GM12878 (cell line): ENCODE measurements around the gene PLA2G4E. TPM values are rescaled to one million over a fixed set of nuclear protein-coding genes. Genes with fewer than 3 reads are reported as not detected.

Experiments used
- ATAC-seq: fragments of 200-7000 bp; cut with Tn5 transposase; 3 replicates; pipeline ENCODE4 v1.9.1; 2020; ENCODE audit warnings: mild to moderate bottlenecking, moderate library complexity
- BruUV-seq: library from RNA; stranded (reverse); fragments of 400-500 nt; replicated peaks from 2 replicates; lab custom pipeline; 2021; lab: Mats Ljungman, UMichigan
- CTCF ChIA-PET: fragments of 300-600 bp; sonication (Branson Sonifier 250); formaldehyde crosslinking; extraction: SDS; loops from one replicate; lab custom pipeline; 2021; ENCODE audit warnings: inconsistent platforms; lab: Yijun Ruan, JAX
- POLR2A ChIA-PET: fragments of 350-600 bp; formaldehyde crosslinking; extraction: SDS; loops from one replicate; lab custom pipeline; 2021; ENCODE audit warnings: inconsistent platforms; lab: Charles Lee
- RAD21 ChIA-PET: fragments of 300-600 bp; sonication (Branson Sonifier 250); formaldehyde crosslinking; loops from one replicate; lab custom pipeline; 2023; ENCODE audit warnings: antibody characterized with exemption; ENCODE audit not compliant: unreplicated experiment; lab: Charles Lee
- SMC1A ChIA-PET: fragments of 300-600 bp; sonication (Branson Sonifier 250); formaldehyde crosslinking; loops from one replicate; lab custom pipeline; 2023; ENCODE audit not compliant: unreplicated experiment, uncharacterized antibody; lab: Charles Lee
- DNase-seq: peaks from one replicate; pipeline ENCODE4 v3.0.0-alpha.2; 2011; ENCODE audit warnings: low read depth, low spot score
- FAIRE-seq: peaks from 3 replicates; lab custom pipeline; 2011; peaks lifted over from hg19 to GRCh38; lab: Jason Lieb, UNC
- H2AFZ ChIP-seq: 2 replicates; pipeline ENCODE4 v1.6.0; 2011; ENCODE audit warnings: low read depth, low read length, control low read depth; ENCODE audit not compliant: control insufficient read depth
- H3K27ac ChIP-seq: 2 replicates; pipeline ENCODE4 v1.5.1; 2011; ENCODE audit warnings: control low read depth; ENCODE audit not compliant: control insufficient read depth, insufficient read depth
- H3K27me3 ChIP-seq, 2 experiments: replicated peaks in 1 of 2; 2 replicates each; pipeline versions ENCODE4 v1.6.0 to v1.6.1; 2011; ENCODE audit warnings: low read length in 1 of 2; ENCODE audit not compliant: control insufficient read depth in 2 of 2, insufficient read depth in 2 of 2
- H3K36me3 ChIP-seq, 2 experiments: 2 replicates each; pipeline ENCODE4 v1.5.1; 2011; ENCODE audit warnings: low read length in 1 of 2; ENCODE audit not compliant: control insufficient read depth in 2 of 2, insufficient read depth in 2 of 2
- H3K4me1 ChIP-seq: 2 replicates; pipeline ENCODE4 v1.6.1; 2011; ENCODE audit warnings: mild to moderate bottlenecking, low read length, moderate library complexity, mixed read lengths; ENCODE audit not compliant: control insufficient read depth, insufficient read depth
- H3K4me2 ChIP-seq: 2 replicates; pipeline ENCODE4 v1.6.0; 2011; ENCODE audit warnings: control low read depth; ENCODE audit not compliant: control insufficient read depth, insufficient read depth
- H3K4me3 ChIP-seq: fragments of 200-600 bp; sonication (generic); 2 replicates; pipeline ENCODE4 v1.5.1; 2016
- H3K79me2 ChIP-seq: 2 replicates; pipeline ENCODE4 v1.6.0; 2011; ENCODE audit warnings: low read length; ENCODE audit not compliant: control insufficient read depth, insufficient read depth
- H3K9ac ChIP-seq: 2 replicates; pipeline ENCODE4 v1.8.0; 2011; ENCODE audit warnings: low read length, control low read depth, mixed read lengths; ENCODE audit not compliant: control insufficient read depth, insufficient read depth
- H3K9me3 ChIP-seq: replicated peaks from 3 replicates; pipeline ENCODE4 v1.5.1; 2011; ENCODE audit warnings: mild to moderate bottlenecking, low read length; ENCODE audit not compliant: control insufficient read depth, insufficient read depth
- H4K20me1 ChIP-seq: 2 replicates; pipeline ENCODE4 v1.6.0; 2011; ENCODE audit not compliant: control insufficient read depth, insufficient read depth
- CEBPB ChIP-seq, 2 experiments: fragments of 150-350 bp in 1 of 2; IDR thresholded peaks; 2 replicates each; pipeline ENCODE4 v1.6.1; 2012 to 2014; ENCODE audit warnings: low read depth in 2 of 2, low read length in 2 of 2, borderline replicate concordance in 1 of 2, inconsistent platforms in 1 of 2
- IKZF1 ChIP-seq: fragments of 450-650 bp; conservative IDR thresholded peaks from 2 replicates; pipeline ENCODE4 v1.6.1; 2017; ENCODE audit warnings: antibody characterized with exemption, mild to moderate bottlenecking
- SMC3 ChIP-seq: IDR thresholded peaks from 2 replicates; pipeline ENCODE4 v1.6.1; 2011; ENCODE audit warnings: low read length, improper control_type of control experiment, borderline replicate concordance
- WGBS: methylation state at CpG from one replicate; pipeline ENCODE4 v1.1.6; 2016; ENCODE audit warnings: low lambda C conversion rate; ENCODE audit not compliant: insufficient replicate concordance, insufficient coverage; ENCODE audit errors: missing lambda C conversion rate; 5-methylcytosine and 5-hydroxymethylcytosine counted together
- in situ Hi-C: fragments of 300-500 bp; cut with MboI; formaldehyde crosslinking; loops from 9 replicates; pipeline ENCODE4 v1.14.3; 2018; ENCODE audit warnings: mixed read lengths
- intact Hi-C: fragments of 100-400 bp; cut with micrococcal nuclease; formaldehyde crosslinking; loops from one replicate; pipeline ENCODE4 v1.14.2; 2022; ENCODE audit not compliant: unreplicated experiment
- polyA plus RNA-seq, 11 experiments: library from polyadenylated mRNA; depleted of rRNA in 4 of 11; unstranded in 6 of 11; stranded (reverse) in 5 of 11; fragments of >200 nt; fragmentation: Nextera tagmentation in 4 of 11; fragmentation: Illumina TruSeq in 1 of 11; extraction: Ambion mirVana in 4 of 11; extraction: Trizol in 1 of 11; gene quantifications; 1 replicate in 1 of 11; 2 replicates in 10 of 11; pipeline versions ENCODE4 v1.2.1 to v1.2.3, GENCODE V29; 2011 to 2016; ENCODE audit warnings: inconsistent platforms in 2 of 11, missing spikeins in 2 of 11, low read depth in 1 of 11
- total RNA-seq, 4 experiments: library from RNA; depleted of rRNA in 3 of 4; stranded (reverse); fragments of >200 nt in 3 of 4; fragmentation: Illumina TruSeq in 1 of 4; extraction: Trizol in 1 of 4; gene quantifications; 2 replicates each; pipeline versions ENCODE4 v1.2.1 to v1.2.3, GENCODE V29; 2013 to 2021
- TF ChIP-seq, protein P1 (sequence below): fragments of 450-650 bp; IDR thresholded peaks from 2 replicates; pipeline ENCODE4 v1.6.1; 2017; ENCODE audit warnings: mild to moderate bottlenecking, moderate library complexity
- TF ChIP-seq, protein P2 (sequence below), 3 experiments: IDR thresholded peaks in 2 of 3; conservative IDR thresholded peaks in 1 of 3; 2 replicates each; pipeline ENCODE4 v1.5.1; 2011; ENCODE audit warnings: low read depth in 3 of 3, low read length in 3 of 3, mild to moderate bottlenecking in 3 of 3, control low read depth in 2 of 3, moderate library complexity in 2 of 3, inconsistent platforms in 1 of 3, mixed read lengths in 1 of 3; ENCODE audit not compliant: control insufficient read depth in 2 of 3, insufficient read depth in 1 of 3; ENCODE audit errors: extremely low read depth in 1 of 3
- TF ChIP-seq, protein P3 (sequence below): fragments of 450-650 bp; IDR thresholded peaks from 2 replicates; pipeline ENCODE4 v1.6.1; 2017; ENCODE audit warnings: antibody characterized with exemption, mild to moderate bottlenecking, moderate library complexity
- TF ChIP-seq, protein P4 (sequence below): fragments of 450-650 bp; formaldehyde crosslinking; IDR thresholded peaks from 2 replicates; pipeline ENCODE4 v1.4.0; 2022; ENCODE audit warnings: mild to moderate bottlenecking, moderate library complexity

PLA2G4E gene
- total and polyA plus RNA-seq, 10 of the 15 experiments (the other 5 are each of a cell fraction or from before 2014, with no cell fraction given), result 0.05 to 0.32 (median 0.06) TPM; not detected in 5

DNA sequence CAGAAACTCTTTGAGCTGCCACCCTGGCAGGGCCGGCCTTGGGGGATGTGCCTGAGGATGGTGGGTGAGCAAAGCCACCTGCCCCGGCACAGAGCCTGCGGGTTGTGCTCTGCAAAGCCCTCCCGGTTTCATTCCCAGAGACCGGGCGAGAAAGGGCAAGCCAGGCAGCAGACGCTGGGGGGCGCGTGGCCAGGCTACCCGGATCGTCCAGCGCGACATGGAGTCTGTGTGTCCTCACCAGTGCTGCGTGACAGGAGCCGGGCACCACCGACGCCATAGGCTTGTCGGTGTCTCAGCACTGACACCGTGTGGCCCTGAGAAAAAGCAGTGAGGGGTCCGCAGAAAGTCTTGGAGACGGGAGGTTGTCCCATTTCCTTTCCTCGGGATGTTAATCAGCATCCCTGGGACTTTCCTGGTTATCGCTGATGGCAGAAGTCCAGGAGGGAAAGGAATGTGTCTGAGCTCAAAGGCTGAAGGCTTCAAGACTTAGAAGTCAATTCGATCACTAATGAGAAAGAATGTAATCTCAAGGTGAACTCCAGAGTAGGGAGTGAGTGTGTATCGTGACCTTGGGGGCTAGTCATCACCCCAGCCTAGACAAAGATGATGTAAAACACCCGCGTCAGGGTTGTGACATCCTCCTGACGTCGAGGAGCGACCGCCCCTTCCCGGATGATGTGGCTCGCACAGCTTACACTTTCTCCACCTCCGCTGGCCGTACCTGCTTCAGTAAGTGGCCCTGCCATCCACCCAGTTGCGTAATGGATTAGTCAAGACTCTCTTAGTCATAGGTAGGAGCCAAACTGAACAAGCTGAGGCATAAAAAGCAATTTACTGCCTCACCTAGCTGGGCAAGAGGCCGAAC, 36.3 kb upstream of the PLA2G4E start:
- in situ Hi-C loops, result no loop called here
- Histone ChIP-seq H3K79me2 (no peaks in the 10 kb centered on the region), H3K4me1 (peaks cover 4% of the 10 kb centered on the region; the same call in 1 of the 2 replicates), H4K20me1 (no peaks in the 10 kb centered on the region; the same call in 1 of the 2 replicates), H3K27me3 (peaks cover 0 to 4% of the 10 kb centered on the region in 2 experiments; a peak in 2 of 4 replicates), H3K4me3 (no peak overlapping the region), H3K27ac (no peak overlapping the region), H3K9me3 (no peaks in the 10 kb centered on the region), H2AFZ (peak overlapping the region; percentile 72), H3K36me3 (no peaks in the 10 kb centered on the region), H3K4me2 (peak overlapping the region; percentile 75), H3K9ac (no peak overlapping the region)
- no peak for FAIRE-seq
- ChIA-PET POLR2A (interaction anchor here (0.7 kb wide), 1 partner anchor 67 kb away, joined by 3 read pairs; no protein-coding TSS in a partner anchor), SMC1A (interaction anchor here (0.6 to 6.3 kb wide), 6 partner anchors 9 to 468 kb away, joined by 3 to 49 read pairs (median 4); no protein-coding TSS in a partner anchor), RAD21 (interaction anchor here (1.2 to 3.8 kb wide), 3 partner anchors 65 to 284 kb away, joined by 3 to 38 read pairs (median 5); no protein-coding TSS in a partner anchor), CTCF (interaction anchor here (0.9 to 6.7 kb wide), 9 partner anchors 17 to 368 kb away, joined by 3 to 137 read pairs (median 3); partner anchors contain the start of gene EHD4)
- intact Hi-C loops, result no loop called here
- no peak for DNase-seq
- ATAC-seq, result peak; percentile 98
- BruUV-seq, result no TSS peak
- WGBS, result 24% methylated on average over 37 of the region's 37 CpGs
- TF ChIP-seq, protein P1, sequence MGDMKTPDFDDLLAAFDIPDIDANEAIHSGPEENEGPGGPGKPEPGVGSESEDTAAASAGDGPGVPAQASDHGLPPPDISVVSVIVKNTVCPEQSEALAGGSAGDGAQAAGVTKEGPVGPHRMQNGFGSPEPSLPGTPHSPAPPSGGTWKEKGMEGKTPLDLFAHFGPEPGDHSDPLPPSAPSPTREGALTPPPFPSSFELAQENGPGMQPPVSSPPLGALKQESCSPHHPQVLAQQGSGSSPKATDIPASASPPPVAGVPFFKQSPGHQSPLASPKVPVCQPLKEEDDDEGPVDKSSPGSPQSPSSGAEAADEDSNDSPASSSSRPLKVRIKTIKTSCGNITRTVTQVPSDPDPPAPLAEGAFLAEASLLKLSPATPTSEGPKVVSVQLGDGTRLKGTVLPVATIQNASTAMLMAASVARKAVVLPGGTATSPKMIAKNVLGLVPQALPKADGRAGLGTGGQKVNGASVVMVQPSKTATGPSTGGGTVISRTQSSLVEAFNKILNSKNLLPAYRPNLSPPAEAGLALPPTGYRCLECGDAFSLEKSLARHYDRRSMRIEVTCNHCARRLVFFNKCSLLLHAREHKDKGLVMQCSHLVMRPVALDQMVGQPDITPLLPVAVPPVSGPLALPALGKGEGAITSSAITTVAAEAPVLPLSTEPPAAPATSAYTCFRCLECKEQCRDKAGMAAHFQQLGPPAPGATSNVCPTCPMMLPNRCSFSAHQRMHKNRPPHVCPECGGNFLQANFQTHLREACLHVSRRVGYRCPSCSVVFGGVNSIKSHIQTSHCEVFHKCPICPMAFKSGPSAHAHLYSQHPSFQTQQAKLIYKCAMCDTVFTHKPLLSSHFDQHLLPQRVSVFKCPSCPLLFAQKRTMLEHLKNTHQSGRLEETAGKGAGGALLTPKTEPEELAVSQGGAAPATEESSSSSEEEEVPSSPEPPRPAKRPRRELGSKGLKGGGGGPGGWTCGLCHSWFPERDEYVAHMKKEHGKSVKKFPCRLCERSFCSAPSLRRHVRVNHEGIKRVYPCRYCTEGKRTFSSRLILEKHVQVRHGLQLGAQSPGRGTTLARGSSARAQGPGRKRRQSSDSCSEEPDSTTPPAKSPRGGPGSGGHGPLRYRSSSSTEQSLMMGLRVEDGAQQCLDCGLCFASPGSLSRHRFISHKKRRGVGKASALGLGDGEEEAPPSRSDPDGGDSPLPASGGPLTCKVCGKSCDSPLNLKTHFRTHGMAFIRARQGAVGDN, result no peak
- TF ChIP-seq CEBPB (IDR thresholded peaks at IDR 0.05; ENCODE audit: borderline replicate concordance in 1 of 2, low read depth in 2 of 2, low read length in 2 of 2) (no peak), IKZF1 (peak; percentile 42), SMC3 (peak; percentile 83)
- TF ChIP-seq, protein P2, sequence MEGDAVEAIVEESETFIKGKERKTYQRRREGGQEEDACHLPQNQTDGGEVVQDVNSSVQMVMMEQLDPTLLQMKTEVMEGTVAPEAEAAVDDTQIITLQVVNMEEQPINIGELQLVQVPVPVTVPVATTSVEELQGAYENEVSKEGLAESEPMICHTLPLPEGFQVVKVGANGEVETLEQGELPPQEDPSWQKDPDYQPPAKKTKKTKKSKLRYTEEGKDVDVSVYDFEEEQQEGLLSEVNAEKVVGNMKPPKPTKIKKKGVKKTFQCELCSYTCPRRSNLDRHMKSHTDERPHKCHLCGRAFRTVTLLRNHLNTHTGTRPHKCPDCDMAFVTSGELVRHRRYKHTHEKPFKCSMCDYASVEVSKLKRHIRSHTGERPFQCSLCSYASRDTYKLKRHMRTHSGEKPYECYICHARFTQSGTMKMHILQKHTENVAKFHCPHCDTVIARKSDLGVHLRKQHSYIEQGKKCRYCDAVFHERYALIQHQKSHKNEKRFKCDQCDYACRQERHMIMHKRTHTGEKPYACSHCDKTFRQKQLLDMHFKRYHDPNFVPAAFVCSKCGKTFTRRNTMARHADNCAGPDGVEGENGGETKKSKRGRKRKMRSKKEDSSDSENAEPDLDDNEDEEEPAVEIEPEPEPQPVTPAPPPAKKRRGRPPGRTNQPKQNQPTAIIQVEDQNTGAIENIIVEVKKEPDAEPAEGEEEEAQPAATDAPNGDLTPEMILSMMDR (IDR thresholded peaks at IDR 0.05 in 2 of 3, conservative IDR thresholded peaks at IDR 0.05 in 1 of 3; ENCODE audit: control insufficient read depth in 2 of 3, extremely low read depth in 1 of 3, insufficient read depth in 1 of 3, low read depth in 3 of 3, low read length in 3 of 3), result peak; percentile 67 to 80 (median 74)
- TF ChIP-seq, protein P3, sequence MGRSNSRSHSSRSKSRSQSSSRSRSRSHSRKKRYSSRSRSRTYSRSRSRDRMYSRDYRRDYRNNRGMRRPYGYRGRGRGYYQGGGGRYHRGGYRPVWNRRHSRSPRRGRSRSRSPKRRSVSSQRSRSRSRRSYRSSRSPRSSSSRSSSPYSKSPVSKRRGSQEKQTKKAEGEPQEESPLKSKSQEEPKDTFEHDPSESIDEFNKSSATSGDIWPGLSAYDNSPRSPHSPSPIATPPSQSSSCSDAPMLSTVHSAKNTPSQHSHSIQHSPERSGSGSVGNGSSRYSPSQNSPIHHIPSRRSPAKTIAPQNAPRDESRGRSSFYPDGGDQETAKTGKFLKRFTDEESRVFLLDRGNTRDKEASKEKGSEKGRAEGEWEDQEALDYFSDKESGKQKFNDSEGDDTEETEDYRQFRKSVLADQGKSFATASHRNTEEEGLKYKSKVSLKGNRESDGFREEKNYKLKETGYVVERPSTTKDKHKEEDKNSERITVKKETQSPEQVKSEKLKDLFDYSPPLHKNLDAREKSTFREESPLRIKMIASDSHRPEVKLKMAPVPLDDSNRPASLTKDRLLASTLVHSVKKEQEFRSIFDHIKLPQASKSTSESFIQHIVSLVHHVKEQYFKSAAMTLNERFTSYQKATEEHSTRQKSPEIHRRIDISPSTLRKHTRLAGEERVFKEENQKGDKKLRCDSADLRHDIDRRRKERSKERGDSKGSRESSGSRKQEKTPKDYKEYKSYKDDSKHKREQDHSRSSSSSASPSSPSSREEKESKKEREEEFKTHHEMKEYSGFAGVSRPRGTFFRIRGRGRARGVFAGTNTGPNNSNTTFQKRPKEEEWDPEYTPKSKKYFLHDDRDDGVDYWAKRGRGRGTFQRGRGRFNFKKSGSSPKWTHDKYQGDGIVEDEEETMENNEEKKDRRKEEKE, result no peak
- TF ChIP-seq, protein P4, sequence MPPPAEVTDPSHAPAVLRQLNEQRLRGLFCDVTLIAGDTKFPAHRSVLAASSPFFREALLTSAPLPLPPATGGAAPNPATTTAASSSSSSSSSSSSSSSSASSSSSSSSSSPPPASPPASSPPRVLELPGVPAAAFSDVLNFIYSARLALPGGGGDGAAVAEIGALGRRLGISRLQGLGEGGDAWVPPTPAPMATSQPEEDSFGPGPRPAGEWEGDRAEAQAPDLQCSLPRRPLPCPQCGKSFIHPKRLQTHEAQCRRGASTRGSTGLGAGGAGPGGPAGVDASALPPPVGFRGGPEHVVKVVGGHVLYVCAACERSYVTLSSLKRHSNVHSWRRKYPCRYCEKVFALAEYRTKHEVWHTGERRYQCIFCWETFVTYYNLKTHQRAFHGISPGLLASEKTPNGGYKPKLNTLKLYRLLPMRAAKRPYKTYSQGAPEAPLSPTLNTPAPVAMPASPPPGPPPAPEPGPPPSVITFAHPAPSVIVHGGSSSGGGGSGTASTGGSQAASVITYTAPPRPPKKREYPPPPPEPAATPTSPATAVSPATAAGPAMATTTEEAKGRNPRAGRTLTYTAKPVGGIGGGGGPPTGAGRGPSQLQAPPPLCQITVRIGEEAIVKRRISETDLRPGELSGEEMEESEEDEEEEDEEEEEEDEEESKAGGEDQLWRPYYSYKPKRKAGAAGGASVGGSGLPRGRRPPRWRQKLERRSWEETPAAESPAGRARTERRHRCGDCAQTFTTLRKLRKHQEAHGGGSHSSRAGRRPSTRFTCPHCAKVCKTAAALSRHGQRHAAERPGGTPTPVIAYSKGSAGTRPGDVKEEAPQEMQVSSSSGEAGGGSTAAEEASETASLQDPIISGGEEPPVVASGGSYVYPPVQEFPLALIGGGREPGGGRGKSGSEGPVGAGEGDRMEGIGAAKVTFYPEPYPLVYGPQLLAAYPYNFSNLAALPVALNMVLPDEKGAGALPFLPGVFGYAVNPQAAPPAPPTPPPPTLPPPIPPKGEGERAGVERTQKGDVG (CRISPR knock-in tag), result no peak
